ENCODE results near the gene CNGA4. TPM values are rescaled to one million over a fixed set of nuclear protein-coding genes. Genes with fewer than 3 reads are reported as not detected.

The CNGA4 gene
- total and polyA plus RNA-seq, 2 of the 13 experiments (the other 11 are each of a cell fraction or from before 2014, with no cell fraction given) = 0.03 TPM; not detected in 1

- TF ChIP-seq ZBTB40 (IDR thresholded peaks at IDR 0.05) (no peak), ZBTB40 (CRISPR knock-in tag; IDR thresholded peaks at IDR 0.05) (no peak), RBFOX2 (IDR thresholded peaks at IDR 0.05; ENCODE audit: low read depth, low read length) (peak; percentile 80), ETS1 (CRISPR knock-in tag; IDR thresholded peaks at IDR 0.05) (no peak), RFX5 (IDR thresholded peaks at IDR 0.05; ENCODE audit: low read depth, low read length) (peak; percentile 57; the same call in 1 of the 2 replicates), ZMYM2 (CRISPR knock-in tag; IDR thresholded peaks at IDR 0.05) (no peak), ZNF878 (CRISPR knock-in tag; IDR thresholded peaks at IDR 0.05) (no peak), NR1H2 (CRISPR knock-in tag; IDR thresholded peaks at IDR 0.05; ENCODE audit: borderline replicate concordance, low read depth) (no peak), XBP1 (CRISPR knock-in tag; IDR thresholded peaks at IDR 0.05) (no peak), ZNF572 (CRISPR knock-in tag; IDR thresholded peaks at IDR 0.05) (no peak), ZHX2 (IDR thresholded peaks at IDR 0.05; ENCODE audit: low read depth) (peak; percentile 51; the same call in 1 of the 2 replicates), ZHX2 (CRISPR knock-in tag; IDR thresholded peaks at IDR 0.05; ENCODE audit: borderline replicate concordance) (no peak), FOXA1 (IDR thresholded peaks at IDR 0.05) (no peak), FOXA1 (CRISPR knock-in tag; IDR thresholded peaks at IDR 0.05) (no peak)
Measured at GRCh38 chr11:6234387-6235107, 4.3 kb upstream of the CNGA4 start, which contains the start of gene FHIP1B (continued).
